ENCODE measurements around the gene CLSTN2. TPM values are rescaled to one million over a fixed set of nuclear protein-coding genes. Genes with fewer than 3 reads are reported as not detected.

CLSTN2 gene
- total and polyA plus RNA-seq, 4 donors = 0.09 to 2.2 (median 0.55) TPM

DNA sequence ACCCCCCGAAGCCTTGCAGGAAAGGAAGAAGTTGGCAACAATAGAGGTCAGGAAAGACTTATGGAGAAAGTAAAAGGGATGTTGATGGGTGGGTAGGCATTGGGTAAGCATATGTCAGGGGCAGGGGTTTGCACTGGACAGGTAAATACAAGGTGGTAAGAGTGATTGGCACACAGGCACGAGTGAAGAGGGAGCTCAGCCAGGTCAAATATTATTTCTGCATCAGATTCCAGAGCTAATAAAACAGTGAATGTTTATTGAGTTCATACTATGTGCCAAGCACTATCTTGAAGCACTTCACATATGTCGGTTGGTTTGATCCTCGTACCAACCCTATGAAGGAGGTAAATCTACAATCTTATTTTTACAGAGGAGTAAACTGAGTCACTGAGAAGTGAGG, 6.6 kb downstream of the CLSTN2 start (continued):
- TF ChIP-seq, protein P1, sequence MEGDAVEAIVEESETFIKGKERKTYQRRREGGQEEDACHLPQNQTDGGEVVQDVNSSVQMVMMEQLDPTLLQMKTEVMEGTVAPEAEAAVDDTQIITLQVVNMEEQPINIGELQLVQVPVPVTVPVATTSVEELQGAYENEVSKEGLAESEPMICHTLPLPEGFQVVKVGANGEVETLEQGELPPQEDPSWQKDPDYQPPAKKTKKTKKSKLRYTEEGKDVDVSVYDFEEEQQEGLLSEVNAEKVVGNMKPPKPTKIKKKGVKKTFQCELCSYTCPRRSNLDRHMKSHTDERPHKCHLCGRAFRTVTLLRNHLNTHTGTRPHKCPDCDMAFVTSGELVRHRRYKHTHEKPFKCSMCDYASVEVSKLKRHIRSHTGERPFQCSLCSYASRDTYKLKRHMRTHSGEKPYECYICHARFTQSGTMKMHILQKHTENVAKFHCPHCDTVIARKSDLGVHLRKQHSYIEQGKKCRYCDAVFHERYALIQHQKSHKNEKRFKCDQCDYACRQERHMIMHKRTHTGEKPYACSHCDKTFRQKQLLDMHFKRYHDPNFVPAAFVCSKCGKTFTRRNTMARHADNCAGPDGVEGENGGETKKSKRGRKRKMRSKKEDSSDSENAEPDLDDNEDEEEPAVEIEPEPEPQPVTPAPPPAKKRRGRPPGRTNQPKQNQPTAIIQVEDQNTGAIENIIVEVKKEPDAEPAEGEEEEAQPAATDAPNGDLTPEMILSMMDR (IDR thresholded peaks at IDR 0.05; ENCODE audit: low read depth, low read length, missing input control) = no peak
- TF ChIP-seq RXRA (IDR thresholded peaks at IDR 0.05) = no peak
- no peak for TF ChIP-seq HNF4G (IDR thresholded peaks at IDR 0.05)
- TF ChIP-seq TAF1 (conservative IDR thresholded peaks at IDR 0.05) = no peak
- no peak for TF ChIP-seq GABPA (IDR thresholded peaks at IDR 0.05 in 1 of 2, conservative IDR thresholded peaks at IDR 0.05 in 1 of 2)
- TF ChIP-seq SP1 (IDR thresholded peaks at IDR 0.05) = no peak
- TF ChIP-seq, protein P2, sequence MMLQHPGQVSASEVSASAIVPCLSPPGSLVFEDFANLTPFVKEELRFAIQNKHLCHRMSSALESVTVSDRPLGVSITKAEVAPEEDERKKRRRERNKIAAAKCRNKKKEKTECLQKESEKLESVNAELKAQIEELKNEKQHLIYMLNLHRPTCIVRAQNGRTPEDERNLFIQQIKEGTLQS (IDR thresholded peaks at IDR 0.05) = no peak
- no peak for TF ChIP-seq RAD21 (IDR thresholded peaks at IDR 0.05)

- H3K9me3 ChIP-seq (ENCODE audit: control insufficient read depth in 4 of 4, low read length in 3 of 4) = peaks cover 0 to 4% (median 0%) of the 10 kb centered on the region in 4 donors
- 95% methylated on average over 7 of the region's 7 CpGs for WGBS
- H3K27me3 ChIP-seq (ENCODE audit: control insufficient read depth in 4 of 4, insufficient read depth in 4 of 4, low read length in 3 of 4) = peaks cover 0 to 11% (median 3%) of the 10 kb centered on the region in 4 donors
- H3K36me3 ChIP-seq (ENCODE audit: control insufficient read depth in 4 of 4, insufficient read depth in 3 of 4, low read depth in 1 of 4, low read length in 3 of 4) = no peaks in the 10 kb centered on the region
- no peak overlapping the region for H3K4me3 ChIP-seq (ENCODE audit: low read depth in 1 of 3, low read length in 3 of 3)
- no peak for DNase-seq (ENCODE audit: low spot score)
- TF ChIP-seq FOXA2 (IDR thresholded peaks at IDR 0.05) = no peak
- TF ChIP-seq, protein P3, sequence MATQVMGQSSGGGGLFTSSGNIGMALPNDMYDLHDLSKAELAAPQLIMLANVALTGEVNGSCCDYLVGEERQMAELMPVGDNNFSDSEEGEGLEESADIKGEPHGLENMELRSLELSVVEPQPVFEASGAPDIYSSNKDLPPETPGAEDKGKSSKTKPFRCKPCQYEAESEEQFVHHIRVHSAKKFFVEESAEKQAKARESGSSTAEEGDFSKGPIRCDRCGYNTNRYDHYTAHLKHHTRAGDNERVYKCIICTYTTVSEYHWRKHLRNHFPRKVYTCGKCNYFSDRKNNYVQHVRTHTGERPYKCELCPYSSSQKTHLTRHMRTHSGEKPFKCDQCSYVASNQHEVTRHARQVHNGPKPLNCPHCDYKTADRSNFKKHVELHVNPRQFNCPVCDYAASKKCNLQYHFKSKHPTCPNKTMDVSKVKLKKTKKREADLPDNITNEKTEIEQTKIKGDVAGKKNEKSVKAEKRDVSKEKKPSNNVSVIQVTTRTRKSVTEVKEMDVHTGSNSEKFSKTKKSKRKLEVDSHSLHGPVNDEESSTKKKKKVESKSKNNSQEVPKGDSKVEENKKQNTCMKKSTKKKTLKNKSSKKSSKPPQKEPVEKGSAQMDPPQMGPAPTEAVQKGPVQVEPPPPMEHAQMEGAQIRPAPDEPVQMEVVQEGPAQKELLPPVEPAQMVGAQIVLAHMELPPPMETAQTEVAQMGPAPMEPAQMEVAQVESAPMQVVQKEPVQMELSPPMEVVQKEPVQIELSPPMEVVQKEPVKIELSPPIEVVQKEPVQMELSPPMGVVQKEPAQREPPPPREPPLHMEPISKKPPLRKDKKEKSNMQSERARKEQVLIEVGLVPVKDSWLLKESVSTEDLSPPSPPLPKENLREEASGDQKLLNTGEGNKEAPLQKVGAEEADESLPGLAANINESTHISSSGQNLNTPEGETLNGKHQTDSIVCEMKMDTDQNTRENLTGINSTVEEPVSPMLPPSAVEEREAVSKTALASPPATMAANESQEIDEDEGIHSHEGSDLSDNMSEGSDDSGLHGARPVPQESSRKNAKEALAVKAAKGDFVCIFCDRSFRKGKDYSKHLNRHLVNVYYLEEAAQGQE (IDR thresholded peaks at IDR 0.05) = no peak
- TF ChIP-seq GABPA (IDR thresholded peaks at IDR 0.05 in 1 of 2, conservative IDR thresholded peaks at IDR 0.05 in 1 of 2) = no peak
- TF ChIP-seq JUND (IDR thresholded peaks at IDR 0.05) = no peak
- TF ChIP-seq, protein P2 (IDR thresholded peaks at IDR 0.05) = no peak
- no peak for TF ChIP-seq HNF4G (IDR thresholded peaks at IDR 0.05)
- TF ChIP-seq HNF4A (conservative IDR thresholded peaks at IDR 0.05) = no peak
- TF ChIP-seq TAF1 (conservative IDR thresholded peaks at IDR 0.05) = no peak
- peaks cover 0 to 22% (median 10%) of the 10 kb centered on the region in 4 donors for H3K4me1 ChIP-seq (ENCODE audit: control insufficient read depth in 4 of 4, insufficient read depth in 4 of 4, low read length in 3 of 4)
- H3K9ac ChIP-seq (ENCODE audit: low read depth in 1 of 2, low read length in 2 of 2) = no peak overlapping the region
- H3K27ac ChIP-seq (ENCODE audit: low read depth in 1 of 2, low read length in 2 of 2) = no peak overlapping the region
These were observed 9.4 kb downstream of the CLSTN2 start for GRCh38 chr3:139944256-139944910.

- Histone ChIP-seq H3K9me3 (ENCODE audit: control insufficient read depth in 4 of 4, low read length in 3 of 4) (peaks cover 0 to 4% (median 0%) of the 10 kb centered on the region in 4 donors), H3K36me3 (ENCODE audit: control insufficient read depth in 4 of 4, insufficient read depth in 3 of 4, low read depth in 1 of 4, low read length in 3 of 4) (no peaks in the 10 kb centered on the region), H3K4me1 (ENCODE audit: control insufficient read depth in 4 of 4, insufficient read depth in 4 of 4, low read length in 3 of 4) (peaks cover 0 to 12% (median 7%) of the 10 kb centered on the region in 4 donors), H3K4me3 (ENCODE audit: low read depth in 1 of 3, low read length in 3 of 3) (no peak overlapping the region), H3K9ac (ENCODE audit: low read depth in 1 of 2, low read length in 2 of 2) (no peak overlapping the region), H3K27me3 (ENCODE audit: control insufficient read depth in 4 of 4, insufficient read depth in 4 of 4, low read length in 3 of 4) (peaks cover 0 to 11% (median 5%) of the 10 kb centered on the region in 4 donors), H3K27ac (ENCODE audit: low read depth in 1 of 2, low read length in 2 of 2) (no peak overlapping the region)
- 93% methylated on average over 4 of the region's 4 CpGs for WGBS
- DNase-seq (ENCODE audit: low spot score) = no peak
- TF ChIP-seq TAF1 (conservative IDR thresholded peaks at IDR 0.05) (no peak), FOXA1 (IDR thresholded peaks at IDR 0.05) (no peak), EGR1 (IDR thresholded peaks at IDR 0.05; ENCODE audit: low read depth in 2 of 2) (no peak), MAX (IDR thresholded peaks at IDR 0.05) (no peak), YY1 (IDR thresholded peaks at IDR 0.05) (no peak), HNF4A (conservative IDR thresholded peaks at IDR 0.05) (no peak)
- TF ChIP-seq, protein P3 (IDR thresholded peaks at IDR 0.05) = no peak
- TF ChIP-seq, protein P4, sequence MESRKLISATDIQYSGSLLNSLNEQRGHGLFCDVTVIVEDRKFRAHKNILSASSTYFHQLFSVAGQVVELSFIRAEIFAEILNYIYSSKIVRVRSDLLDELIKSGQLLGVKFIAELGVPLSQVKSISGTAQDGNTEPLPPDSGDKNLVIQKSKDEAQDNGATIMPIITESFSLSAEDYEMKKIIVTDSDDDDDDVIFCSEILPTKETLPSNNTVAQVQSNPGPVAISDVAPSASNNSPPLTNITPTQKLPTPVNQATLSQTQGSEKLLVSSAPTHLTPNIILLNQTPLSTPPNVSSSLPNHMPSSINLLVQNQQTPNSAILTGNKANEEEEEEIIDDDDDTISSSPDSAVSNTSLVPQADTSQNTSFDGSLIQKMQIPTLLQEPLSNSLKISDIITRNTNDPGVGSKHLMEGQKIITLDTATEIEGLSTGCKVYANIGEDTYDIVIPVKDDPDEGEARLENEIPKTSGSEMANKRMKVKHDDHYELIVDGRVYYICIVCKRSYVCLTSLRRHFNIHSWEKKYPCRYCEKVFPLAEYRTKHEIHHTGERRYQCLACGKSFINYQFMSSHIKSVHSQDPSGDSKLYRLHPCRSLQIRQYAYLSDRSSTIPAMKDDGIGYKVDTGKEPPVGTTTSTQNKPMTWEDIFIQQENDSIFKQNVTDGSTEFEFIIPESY (IDR thresholded peaks at IDR 0.05) = no peak
These were observed 10.4 kb downstream of the CLSTN2 start for GRCh38 chr3:139945386-139945785.
